HL-60 (cell line): ENCODE data around the gene B4GALT6.

ENCODE experiments used
- DNase-seq, 2 experiments: peaks; one replicate each; pipeline ENCODE4 v3.0.0-alpha.2; 2010 to 2020; ENCODE audit warnings: low read depth in 1 of 2, low spot score in 1 of 2
- H3K27ac ChIP-seq: fragments of 250-450 bp; sonication (Bioruptor Pico); replicated peaks from 2 replicates; pipeline ENCODE4 v1.5.1; 2020; ENCODE audit warnings: mild to moderate bottlenecking, moderate library complexity
- H3K27me3 ChIP-seq: fragments of 250-450 bp; sonication (Bioruptor Pico); 2 replicates; pipeline ENCODE4 v1.5.1; 2021; ENCODE audit warnings: mild to moderate bottlenecking, moderate library complexity; ENCODE audit not compliant: insufficient read depth, poor library complexity, severe bottlenecking
- H3K4me3 ChIP-seq: replicated peaks from 2 replicates; pipeline ENCODE4 v1.5.1; 2011; ENCODE audit warnings: mild to moderate bottlenecking, control low read depth, low read length; ENCODE audit not compliant: insufficient read depth
- CTCF ChIP-seq: IDR thresholded peaks from one replicate; pipeline ENCODE4 v1.5.1; 2011; ENCODE audit warnings: low read length, control low read depth, inconsistent platforms; ENCODE audit not compliant: insufficient read depth
- GABPA ChIP-seq: IDR thresholded peaks from 2 replicates; pipeline ENCODE4 v1.6.1; 2012; ENCODE audit warnings: low read depth
- POLR2AphosphoS5 ChIP-seq: IDR thresholded peaks from 2 replicates; pipeline ENCODE4 v1.6.1; 2012; ENCODE audit warnings: low read depth
- REST ChIP-seq: IDR thresholded peaks from 2 replicates; pipeline ENCODE4 v1.6.1; 2012; ENCODE audit warnings: low read depth; ENCODE audit not compliant: insufficient replicate concordance
- SPI1 ChIP-seq: IDR thresholded peaks from 2 replicates; pipeline ENCODE4 v1.6.1; 2012; ENCODE audit warnings: low read depth, mild to moderate bottlenecking, borderline replicate concordance

B4GALT6 gene

GRCh38 chr18:31637445-31637844, 46.9 kb downstream of the B4GALT6 start:
- Histone ChIP-seq H3K27ac (no peak overlapping the region), H3K27me3 (peaks cover 3% of the 10 kb centered on the region), H3K4me3 (no peak overlapping the region)
- no peak for TF ChIP-seq GABPA
- no peak for TF ChIP-seq POLR2AphosphoS5
- no peak for TF ChIP-seq CTCF
- no peak for TF ChIP-seq SPI1
- no peak for TF ChIP-seq REST
- no peak for DNase-seq

- Histone ChIP-seq H3K4me3 (no peak overlapping the region), H3K27ac (no peak overlapping the region), H3K27me3 (peaks cover 3% of the 10 kb centered on the region)
- no peak for DNase-seq
- TF ChIP-seq GABPA (no peak), SPI1 (no peak), POLR2AphosphoS5 (no peak), CTCF (no peak), REST (no peak)
These were observed 48.0 kb downstream of the B4GALT6 start for GRCh38 chr18:31636387-31636786.

- TF ChIP-seq GABPA (no peak), SPI1 (no peak), REST (no peak), CTCF (no peak), POLR2AphosphoS5 (no peak)
- Histone ChIP-seq H3K27ac (no peak overlapping the region), H3K4me3 (no peak overlapping the region), H3K27me3 (peaks cover 3% of the 10 kb centered on the region)
- DNase-seq: no peak
These were observed 50.1 kb downstream of the B4GALT6 start for GRCh38 chr18:31634331-31634713.
